GM19240 (cell line): ENCODE data around the gene ETNK2.

Source experiments
- DNase-seq: peaks from one replicate; pipeline ENCODE4 v3.0.0; 2011; ENCODE audit warnings: low spot score; ENCODE audit not compliant: insufficient read length

The ETNK2 gene, protein sequence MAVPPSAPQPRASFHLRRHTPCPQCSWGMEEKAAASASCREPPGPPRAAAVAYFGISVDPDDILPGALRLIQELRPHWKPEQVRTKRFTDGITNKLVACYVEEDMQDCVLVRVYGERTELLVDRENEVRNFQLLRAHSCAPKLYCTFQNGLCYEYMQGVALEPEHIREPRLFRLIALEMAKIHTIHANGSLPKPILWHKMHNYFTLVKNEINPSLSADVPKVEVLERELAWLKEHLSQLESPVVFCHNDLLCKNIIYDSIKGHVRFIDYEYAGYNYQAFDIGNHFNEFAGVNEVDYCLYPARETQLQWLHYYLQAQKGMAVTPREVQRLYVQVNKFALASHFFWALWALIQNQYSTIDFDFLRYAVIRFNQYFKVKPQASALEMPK

DNA sequence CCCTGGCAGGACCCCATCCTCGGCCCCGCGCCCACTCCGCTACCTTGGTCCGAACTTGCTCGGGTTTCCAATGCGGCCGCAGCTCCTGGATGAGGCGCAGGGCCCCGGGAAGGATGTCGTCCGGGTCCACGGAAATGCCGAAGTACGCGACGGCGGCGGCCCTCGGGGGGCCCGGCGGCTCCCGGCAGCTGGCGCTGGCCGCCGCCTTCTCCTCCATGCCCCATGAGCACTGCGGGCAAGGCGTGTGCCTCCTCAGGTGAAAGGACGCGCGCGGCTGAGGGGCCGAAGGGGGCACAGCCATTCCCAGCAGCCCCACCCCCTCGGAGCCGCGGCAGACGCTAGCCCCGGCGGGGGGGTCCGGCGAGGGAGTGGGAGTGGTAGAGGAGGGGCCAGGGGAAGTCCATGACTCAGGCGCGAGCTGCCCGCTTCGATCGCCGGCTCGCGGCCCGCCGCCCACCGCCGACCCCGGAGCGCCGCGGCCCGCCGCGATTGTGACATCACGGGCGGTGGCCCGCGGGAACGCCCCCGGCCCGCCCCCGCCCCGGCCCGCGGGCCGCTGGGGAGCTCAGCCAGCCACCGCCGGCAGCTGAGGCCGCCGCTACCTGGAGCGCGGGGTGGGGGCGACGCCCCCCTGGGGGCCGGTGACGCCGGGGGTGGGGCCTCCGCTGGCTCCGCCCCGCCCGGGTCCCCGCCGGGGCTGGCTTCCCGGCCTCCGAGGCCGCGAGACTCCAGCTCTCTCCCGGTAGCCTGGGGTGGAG is at the start of gene ETNK2:
TSS of gene ETNK2 (minus strand) at position 493 of the 758 bp plus-strand sequence. CDS start at position 301, 192 bp downstream.
- DNase-seq, result no peak

DNA sequence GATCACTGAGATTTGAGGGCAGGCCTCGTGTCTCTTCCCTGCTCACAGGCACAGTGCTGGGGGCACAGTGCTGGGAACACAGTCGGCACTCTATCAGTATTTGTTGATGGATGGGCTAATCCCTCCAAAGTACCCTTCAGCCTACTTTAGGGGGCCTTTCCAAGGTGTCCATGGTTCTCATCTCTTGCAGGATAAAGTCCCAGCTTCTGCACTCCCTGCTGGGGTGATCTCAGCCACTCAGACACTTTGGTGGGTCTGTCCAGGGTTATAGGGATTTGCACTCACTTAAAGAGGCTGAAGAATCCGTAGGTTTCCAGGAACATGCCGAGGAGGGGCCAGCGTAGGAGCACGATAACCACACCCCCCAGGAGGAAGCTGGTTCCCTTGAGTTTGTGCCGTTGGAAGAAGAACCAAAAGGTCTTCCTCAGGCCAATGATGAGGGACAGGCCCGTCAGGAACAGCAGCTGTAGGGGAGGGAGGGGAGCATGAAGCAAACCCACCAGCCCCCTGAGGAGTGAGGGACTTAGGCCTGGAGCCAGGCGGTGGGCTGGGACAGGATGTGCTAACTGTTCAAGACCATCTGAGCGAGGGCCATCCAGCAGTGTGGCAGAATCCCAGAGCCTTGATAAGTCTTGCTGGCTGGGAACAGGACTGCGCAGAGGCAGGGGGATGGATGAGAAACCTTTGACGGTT is 49.6 kb upstream of the ETNK2 start:
- no peak for DNase-seq

DNA sequence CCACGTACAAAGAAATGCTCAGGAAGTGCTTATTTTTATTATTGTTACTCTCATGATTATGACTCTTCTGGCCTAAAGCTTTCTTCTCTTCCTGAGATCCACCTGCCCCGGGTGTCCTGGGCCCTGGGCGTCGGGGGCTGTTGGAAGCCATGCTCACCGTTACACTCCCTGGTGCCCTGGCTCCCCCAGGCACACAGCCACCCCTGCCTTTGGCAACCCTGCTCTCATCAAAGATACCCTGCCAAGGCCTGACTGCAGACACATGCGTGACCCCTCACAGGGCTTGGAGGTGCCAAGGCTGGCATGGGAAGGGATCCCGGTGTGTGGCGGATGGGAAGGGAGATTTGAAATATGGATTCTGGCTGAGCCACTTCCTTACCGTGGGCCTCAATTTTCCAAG is 47.7 kb upstream of the ETNK2 start:
- DNase-seq, result no peak

DNA sequence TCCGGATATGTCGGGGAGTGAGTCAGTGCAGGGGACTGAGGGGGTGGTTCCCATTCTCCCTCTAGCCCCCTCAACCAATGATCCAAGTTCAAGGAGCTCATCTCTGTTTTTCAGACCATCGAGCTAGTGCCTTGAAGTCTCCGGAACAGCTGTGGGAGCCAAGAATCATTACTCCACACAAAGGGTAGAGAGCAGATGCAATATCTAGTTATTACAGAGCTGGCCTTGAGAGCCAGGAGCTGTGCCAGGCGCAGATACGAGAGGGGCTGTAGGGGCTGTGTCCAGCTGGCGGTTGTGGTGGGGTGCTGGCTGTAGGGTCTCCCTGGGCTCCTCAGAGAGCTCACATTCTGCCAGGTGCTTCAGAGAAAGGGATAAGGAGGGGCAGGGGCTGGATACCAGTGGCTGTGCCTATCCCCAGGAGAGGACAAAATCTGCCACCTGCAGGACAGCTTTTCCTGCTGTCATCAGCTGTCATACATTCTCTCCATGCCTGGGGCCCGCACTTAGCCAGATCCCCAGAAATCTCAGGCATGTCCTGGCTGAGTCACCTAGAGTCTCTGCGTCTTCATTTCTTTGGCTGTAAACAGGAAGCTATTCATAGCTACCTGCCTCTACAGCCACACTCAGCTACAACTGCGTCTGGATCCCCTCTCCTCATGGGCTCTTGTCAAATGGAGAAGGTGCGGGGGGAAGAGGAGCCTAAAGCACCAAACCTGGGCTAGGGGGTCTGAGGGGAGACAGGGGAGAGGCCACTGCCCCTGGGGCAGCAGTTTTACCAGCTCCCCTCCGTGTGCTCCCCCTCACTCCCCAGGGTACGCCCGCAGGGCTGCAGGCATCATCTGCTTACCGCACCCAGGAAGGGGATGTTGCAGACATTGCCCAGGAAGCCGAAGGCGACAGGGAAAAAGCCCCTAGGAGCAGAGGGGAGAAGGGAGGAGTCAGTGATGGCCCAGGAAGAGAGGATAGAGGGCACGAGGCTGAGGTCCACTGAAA is 46.8 kb upstream of the ETNK2 start:
- DNase-seq, result no peak

DNA sequence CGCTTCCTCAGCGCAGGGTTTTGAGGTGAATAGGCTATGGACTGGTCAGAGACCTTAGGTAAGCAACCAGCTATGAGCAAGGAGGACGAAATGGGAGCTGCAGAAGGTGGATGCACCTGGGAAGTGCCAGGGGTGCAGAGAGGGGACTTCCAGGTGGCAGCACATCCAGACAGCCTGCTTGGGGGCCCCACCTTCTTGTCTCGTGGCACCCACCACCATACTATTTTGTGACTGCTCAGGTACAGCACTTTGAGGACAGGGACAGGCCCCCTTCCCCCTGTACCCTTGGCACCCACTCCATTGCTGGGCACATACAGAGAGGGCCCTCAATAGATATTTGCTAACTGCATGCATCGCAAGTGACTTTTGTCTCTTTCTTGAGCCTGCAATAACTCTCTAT is 45.2 kb upstream of the ETNK2 start:
- DNase-seq, result no peak

DNA sequence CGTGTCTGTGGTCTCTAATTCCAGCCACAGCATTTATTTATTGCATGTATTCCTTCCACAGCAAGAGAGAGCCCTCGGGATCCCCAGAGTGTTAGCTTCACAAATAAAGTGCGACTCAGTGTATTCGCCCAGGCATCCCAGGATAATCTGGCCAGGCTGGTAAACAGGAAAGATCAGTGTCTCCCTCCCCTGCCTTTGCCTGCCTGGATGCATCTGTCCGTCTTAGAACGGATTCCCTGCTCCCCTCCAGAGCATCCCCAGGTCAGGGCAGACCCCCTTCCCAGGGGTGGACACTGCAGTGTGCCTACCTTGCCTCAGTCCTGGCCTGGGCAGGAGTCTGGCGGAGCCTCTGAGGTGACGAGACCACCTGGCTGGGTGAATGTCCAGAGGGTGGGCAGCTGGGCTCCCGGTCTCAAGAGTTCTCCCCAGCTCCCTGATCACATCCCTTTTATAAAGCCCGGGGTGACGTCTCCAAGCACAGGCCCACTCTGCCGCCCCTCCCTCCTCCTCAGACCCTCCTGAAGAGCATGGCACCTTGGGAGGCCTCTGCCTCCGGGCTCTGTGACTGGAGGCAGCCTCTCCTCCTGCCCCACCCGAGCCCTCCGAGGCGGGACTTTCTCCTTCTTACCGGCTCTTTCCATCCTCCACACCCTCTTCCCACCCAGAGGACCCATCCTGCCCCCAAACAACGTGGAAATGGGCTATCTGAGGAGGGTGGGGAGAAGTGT is 44.4 kb upstream of the ETNK2 start, which contains the start of gene KISS1:
TSS of gene KISS1 (minus strand) at position 424 of the 728 bp plus-strand sequence. CDS start 3,615 bp downstream, outside the sequence.
- DNase-seq, result no peak

DNA sequence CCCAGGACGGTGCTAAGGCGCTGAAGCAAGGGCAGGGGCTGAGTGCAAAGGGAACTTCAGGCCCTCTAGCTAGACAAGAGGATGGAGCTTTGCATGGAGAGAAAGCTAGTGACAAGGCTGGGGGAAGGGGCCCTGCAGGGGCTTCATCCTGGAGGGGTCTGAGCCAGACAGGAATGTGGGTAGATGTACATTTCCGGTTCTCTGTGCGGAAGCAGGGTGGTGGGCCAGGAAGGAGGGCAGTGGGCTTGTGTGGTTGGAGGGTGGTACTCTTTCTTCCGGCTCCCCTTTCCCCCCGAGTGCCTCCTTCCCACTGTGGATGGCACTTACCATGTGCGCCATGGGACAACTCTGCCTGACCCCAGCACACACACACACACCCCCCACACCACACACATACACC is 42.9 kb upstream of the ETNK2 start:
- DNase-seq, result no peak

DNA sequence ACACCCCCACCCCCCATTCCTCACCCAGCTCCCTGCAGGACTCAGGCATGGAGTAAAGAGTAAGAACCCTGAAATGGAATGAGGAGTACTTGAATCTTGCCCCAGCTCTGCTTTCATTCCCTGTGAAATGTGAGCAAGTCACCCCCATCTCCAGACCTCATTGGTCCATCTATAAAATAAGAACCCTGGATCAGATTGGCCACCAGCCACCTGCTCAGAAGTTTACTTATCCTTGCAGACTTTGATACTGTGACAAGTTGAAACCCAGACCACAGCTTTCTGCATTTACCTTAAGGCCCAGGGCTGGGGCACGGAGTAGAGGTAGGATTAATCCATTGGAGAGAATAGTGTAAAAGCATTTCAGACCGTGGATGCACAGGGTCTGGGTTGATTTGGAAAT is 42.2 kb upstream of the ETNK2 start:
- no peak for DNase-seq

DNA sequence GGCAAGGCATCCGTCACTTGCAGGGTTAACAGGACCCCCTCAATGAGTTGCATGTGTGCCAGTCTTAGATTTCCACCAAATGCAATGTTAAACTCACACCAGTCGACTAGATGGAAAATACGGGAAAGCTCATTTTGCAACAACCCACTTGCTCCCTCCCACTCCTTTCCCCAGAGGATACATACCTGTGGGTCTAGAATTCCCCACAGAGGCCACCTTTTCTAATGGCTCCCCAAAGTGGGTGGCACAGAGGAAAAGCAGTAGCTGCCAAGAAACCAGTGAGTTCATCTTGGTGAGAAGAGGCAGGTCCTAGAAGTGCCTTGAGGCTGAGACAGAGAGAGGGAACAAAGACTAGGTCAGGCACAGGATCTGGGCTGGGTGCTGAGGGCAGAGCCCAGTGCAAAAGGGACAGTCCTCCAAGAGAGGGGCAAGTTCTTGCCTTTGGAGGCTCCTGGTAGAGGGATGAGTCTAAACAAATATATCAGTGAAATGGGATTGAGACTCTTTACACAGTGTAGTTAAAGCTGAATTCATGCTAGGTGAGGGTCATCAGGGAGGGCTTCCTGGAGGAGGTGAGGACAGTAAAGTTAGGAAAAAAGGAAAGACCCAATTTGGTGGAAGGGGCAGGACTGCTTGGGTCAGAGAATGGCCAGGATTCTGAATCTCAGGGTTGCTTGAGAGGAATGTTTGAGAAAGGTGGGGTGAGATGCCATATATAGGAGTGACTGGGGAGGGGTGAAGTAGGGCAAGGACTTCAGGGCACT is 40.9 kb upstream of the ETNK2 start:
- DNase-seq, result no peak

DNA sequence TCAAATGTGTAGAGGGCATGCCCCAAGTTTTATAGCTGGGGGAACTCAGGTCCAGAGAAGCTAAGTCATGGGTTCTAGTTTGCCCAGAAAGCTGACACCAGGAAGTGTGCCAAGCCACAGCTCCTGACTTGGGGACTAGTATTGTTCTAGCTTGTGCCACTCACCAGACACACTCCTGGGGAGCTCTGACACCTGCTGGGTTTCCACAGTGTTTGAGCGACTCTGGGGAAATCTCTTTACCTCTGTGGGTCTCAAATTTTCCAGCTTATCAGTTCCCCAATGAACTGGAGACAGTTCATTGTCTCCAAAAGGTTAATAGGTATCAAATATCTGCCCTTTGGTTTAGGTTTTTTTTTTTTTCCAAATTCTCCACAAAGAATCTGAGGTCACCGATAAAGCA is 40.2 kb upstream of the ETNK2 start:
- no peak for DNase-seq

DNA sequence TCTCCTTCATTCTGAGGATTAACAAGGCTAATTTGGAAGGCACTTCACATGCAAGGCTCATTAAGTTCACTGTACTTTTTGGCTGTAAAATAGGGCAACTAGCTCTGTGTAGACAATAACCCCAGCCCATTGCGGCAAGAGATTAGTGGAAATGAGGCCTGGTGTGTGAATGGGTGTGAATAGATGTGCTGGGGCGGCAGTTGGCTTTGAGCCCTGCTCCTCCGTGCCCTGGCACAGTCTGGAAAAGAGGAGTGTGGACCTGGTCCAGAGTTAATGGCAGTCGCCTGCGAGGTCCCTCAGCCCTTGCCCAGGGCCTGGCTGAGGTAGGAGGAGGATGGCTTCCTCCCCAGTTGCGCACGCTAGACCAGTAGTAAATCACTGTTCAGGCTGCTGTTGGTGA is 39.6 kb upstream of the ETNK2 start:
- DNase-seq, result no peak

DNA sequence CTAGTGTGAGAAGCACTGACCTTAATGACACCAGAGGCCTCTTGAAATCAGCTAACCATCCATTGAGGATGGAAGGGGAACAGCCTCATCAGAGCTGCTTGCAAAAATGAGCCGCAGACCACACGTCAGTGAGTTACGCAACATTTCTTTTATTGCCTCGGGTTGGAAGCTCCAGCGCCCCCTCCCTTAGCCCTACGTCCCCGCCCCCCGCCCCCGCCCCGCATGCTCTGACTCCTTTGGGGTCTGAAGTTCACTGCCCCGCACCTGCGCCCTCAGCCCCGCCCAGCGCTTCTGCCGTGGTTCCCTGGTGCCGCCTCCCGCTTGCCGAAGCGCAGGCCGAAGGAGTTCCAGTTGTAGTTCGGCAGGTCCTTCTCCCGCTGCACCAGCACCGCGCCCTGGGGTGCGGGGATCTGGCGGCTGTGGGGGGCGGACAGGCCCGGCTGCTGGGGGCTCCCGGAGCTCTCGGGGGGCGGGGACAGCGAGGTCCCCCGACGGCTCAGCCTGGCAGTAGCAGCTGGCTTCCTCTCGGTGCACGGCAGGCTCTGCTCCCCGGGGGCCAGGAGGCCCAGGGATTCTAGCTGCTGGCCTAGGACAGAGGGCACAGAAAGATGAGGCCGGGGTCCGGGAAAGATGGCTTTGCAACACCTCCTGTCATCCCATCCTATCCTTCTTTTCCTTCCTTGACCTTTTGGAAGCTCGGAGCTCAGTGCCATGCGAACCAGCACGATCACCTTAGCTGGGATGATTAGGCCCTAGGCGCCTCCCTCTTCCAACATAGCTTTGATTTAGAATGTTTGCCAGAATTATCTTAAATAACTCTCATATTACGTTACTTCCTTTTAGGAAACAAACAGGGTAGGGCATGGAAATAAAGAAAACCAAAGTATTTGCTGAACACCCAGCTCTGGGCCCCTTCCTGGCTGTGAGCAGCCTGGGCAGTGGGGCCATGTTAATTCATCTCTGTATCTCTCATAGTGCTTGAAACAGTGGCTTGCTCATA is 38.7 kb upstream of the ETNK2 start:
- no peak for DNase-seq

DNA sequence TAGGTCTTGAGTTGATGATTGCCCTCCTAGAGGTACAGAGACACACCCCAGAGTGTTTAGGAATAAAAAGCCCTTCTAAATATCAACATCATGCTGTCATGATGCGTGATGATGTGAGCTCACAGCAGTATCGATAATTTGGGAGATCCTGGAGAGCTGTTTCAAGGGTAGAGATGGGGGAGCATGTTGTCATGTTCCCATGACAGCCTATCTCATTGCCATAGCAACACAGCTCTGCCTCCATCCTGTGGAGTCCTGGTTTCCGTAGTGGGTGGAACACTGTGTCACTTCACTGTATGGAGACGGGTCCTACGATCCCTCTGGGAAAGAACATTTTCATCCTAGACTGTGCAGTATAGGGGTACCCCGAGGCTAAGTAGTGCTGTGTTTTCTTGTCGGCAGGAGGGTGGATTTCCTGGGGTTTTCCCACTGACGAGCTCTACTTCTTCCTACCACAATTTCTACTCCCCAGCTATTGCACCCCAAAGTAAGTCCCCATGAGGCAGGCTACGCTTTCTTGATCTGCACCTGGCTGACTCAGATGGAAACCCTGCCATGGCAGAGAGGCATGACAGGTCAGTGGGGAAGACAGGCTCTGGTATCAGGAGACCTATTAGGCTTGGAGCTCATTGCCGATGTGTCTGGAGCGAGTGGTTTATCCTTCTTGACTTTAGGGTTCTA is 37.3 kb upstream of the ETNK2 start:
- no peak for DNase-seq

DNA sequence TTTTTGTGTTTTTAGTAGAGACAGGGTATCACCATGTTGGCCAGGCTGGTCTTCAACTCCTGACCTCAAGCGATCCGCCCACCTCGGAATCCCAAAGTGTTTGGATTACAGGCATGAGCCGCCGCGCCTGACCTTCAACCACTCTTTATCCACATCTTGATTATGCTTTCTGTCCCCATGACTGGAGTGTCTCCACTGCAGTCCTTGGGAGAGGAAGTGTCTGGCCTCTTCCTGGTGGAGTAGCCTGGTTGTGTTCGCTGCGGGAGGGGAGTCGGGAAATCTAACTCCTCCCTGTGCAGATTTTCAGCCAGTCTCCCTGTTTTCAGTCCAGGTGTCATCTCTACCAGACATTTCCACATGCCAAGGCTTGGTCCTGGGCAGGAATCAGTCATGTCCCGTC is 34.8 kb upstream of the ETNK2 start:
- DNase-seq, result no peak

DNA sequence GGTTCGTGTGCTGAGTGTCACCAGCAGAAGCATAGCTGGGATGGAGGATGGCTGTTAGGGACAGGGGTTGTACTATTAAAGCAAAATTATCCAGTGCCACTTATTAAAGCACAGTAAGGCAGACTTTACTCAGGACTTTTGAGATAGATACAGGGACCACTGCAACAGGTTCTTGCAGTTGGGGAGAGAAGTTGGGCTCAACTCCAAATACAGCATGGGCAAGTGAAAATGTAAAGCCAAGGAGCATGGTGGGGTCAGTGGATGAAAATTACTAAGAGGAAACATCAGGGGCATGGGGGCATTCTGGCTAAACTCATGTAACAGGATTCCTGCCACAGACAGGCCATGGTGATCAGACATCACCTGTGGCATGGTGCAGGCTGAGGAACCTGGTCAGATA is 29.3 kb upstream of the ETNK2 start:
- no peak for DNase-seq

DNA sequence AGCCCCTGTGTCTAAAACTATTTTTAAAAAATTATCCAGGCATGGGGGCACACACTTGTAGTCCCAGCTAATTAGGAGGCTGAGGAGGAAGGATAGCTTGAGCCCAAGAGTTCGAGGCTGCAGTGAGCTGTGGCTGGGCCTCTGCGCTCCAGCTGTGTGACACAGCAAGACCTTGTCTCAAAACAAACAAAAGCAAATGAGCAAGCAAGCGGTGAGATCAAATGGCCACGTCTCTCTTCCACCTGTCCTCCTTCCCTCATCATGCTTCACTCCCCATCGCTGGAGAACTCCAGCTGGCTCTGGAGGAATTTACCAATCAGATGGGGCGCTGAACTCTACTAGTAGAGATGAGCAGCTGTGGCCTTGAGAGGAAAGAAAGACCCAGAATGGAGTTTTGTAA is 28.3 kb upstream of the ETNK2 start:
- no peak for DNase-seq

DNA sequence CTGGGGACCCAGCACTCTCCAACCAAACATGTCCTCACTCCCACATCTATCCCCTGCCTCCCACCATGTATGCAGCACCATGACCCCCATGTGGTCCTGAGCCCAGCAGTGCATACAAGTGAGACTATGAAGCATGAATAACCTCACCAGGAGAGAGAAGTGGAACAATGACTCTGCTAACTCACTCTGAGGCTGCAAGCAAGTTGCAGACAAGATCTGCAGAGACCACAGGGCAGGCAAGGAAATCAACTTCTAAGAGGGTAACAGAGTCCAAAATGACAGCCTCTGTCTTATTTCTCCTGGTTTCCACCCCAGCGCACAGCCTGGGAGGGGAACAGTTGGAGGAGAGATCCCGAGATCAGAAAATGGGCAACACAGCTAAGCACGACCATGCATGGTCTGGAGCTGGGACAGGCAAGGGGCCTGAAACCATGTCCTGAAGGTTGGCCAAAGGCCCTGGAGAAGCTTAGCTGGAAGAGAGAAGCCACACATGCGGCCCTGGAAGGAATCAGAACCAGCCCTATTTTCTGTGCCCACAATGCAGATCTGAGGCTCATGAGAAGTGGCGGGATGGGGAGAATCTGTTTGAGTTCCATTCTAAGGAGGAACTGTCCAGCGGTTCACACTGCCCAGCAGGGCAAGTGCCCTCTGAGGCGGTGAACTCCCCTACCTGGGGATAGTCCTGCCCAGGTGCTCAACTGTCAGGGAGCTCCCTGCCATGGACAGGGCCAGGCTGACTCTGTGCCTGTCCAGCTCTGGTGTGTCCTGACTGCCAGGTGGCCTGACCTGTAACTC is 26.8 kb upstream of the ETNK2 start:
- no peak for DNase-seq
